Parathyroid adenoma (tissue), 2 donors: ENCODE results near the gene NUTM2G.
"Not testable (repeated sequence)": the region's sequence is repeated elsewhere in the genome, so short reads cannot be mapped to it uniquely, and the experiment has no call there.

ENCODE experiments used
- H2AFZ ChIP-seq: fragments of 300-600 bp; sonication (generic); one replicate; pipeline ENCODE4 v1.7.0; 2017; ENCODE audit warnings: antibody characterized with exemption, mild to moderate bottlenecking
- H3K27ac ChIP-seq: fragments of 300-600 bp; sonication (generic); one replicate; pipeline ENCODE4 v1.7.0; 2017
- H3K27me3 ChIP-seq: fragments of 300-600 bp; sonication (generic); one replicate; pipeline ENCODE4 v1.7.0; 2017; ENCODE audit warnings: low read length; ENCODE audit not compliant: control insufficient read depth, insufficient read depth
- H3K36me3 ChIP-seq: fragments of 300-600 bp; sonication (generic); one replicate; pipeline ENCODE4 v1.7.0; 2017; ENCODE audit warnings: low read length; ENCODE audit not compliant: control insufficient read depth, insufficient read depth
- H3K4me1 ChIP-seq: fragments of 300-600 bp; sonication (generic); one replicate; pipeline ENCODE4 v1.7.0; 2017; ENCODE audit warnings: control low read depth
- H3K4me2 ChIP-seq: fragments of 300-600 bp; sonication (generic); one replicate; pipeline ENCODE4 v1.7.0; 2017; ENCODE audit warnings: low read length
- H3K4me3 ChIP-seq: fragments of 300-600 bp; sonication (generic); one replicate; pipeline ENCODE4 v1.7.0; 2017; ENCODE audit warnings: low read depth, low read length
- H3K79me2 ChIP-seq: fragments of 300-600 bp; sonication (generic); one replicate; pipeline ENCODE4 v1.7.0; 2017; ENCODE audit warnings: control low read depth
- H3K9ac ChIP-seq: fragments of 300-600 bp; sonication (generic); one replicate; pipeline ENCODE4 v1.7.0; 2017; ENCODE audit warnings: mild to moderate bottlenecking
- H3K9me3 ChIP-seq: fragments of 300-600 bp; sonication (generic); one replicate; pipeline ENCODE4 v1.7.0; 2017; ENCODE audit warnings: low read length; ENCODE audit not compliant: control insufficient read depth
- TF ChIP-seq, protein P1 (sequence below): fragments of 300-600 bp; sonication (generic); IDR thresholded peaks from one replicate; pipeline ENCODE4 v1.7.0; 2017; ENCODE audit warnings: antibody characterized with exemption, mild to moderate bottlenecking
- donor health status: primary hyperparathyroidism.

Gene NUTM2G

DNA sequence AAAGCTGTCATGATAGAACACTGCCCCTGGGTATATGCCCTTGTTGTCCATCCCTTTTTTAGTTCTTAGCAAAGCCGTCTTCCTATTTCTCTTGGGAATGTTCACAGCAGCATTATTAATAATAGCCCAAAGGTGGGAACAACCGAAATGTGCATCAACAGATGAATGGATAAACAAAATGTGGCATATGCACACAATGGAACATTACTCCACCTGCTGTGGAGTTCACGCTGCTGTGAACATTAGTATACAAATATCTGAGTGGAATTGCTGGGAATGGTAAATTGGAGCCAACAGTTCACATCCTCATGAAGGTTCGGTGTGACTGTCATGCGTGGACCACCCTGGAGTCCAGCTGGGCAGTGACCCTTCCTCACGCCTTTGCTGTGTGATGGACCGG lies 36.5 kb upstream of the NUTM2G start:
- Histone ChIP-seq H3K4me2 (no peak overlapping the region), H3K27ac (no peak overlapping the region)

DNA sequence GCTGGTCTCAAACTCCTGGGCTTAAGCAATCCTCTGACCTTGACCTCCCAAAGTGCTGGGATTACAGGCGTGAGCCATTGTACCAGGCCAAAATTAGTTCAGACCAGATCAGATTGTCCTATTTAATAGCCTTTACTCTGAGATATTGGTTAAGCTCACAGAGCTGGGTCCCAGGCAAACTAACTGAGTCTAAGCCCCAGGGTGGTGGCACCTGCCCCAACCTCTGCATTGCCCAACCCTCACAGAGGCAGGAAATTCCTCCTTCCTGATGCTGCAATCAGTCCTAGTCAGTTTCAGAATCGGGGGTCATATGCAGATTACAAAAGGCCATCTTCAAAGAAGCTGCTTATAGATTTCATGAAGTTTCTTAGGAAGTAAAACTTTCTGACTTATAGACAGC lies 28.6 kb upstream of the NUTM2G start:
- H3K4me3 ChIP-seq, H3K27ac ChIP-seq, H3K9ac ChIP-seq, H3K27me3 ChIP-seq, H3K79me2 ChIP-seq, H3K36me3 ChIP-seq, H2AFZ ChIP-seq, H3K4me1 ChIP-seq, H3K9me3 ChIP-seq, H3K4me2 ChIP-seq: not testable (repeated sequence)

More for the DNA sequence above, 36.5 kb upstream of the NUTM2G start:
- H3K4me3 ChIP-seq: no peak overlapping the region
- no peak overlapping the region for H2AFZ ChIP-seq
- no peaks in the 10 kb centered on the region for H3K79me2 ChIP-seq
- no peaks in the 10 kb centered on the region for H3K27me3 ChIP-seq
- H3K36me3 ChIP-seq: no peaks in the 10 kb centered on the region
- TF ChIP-seq, protein P1, sequence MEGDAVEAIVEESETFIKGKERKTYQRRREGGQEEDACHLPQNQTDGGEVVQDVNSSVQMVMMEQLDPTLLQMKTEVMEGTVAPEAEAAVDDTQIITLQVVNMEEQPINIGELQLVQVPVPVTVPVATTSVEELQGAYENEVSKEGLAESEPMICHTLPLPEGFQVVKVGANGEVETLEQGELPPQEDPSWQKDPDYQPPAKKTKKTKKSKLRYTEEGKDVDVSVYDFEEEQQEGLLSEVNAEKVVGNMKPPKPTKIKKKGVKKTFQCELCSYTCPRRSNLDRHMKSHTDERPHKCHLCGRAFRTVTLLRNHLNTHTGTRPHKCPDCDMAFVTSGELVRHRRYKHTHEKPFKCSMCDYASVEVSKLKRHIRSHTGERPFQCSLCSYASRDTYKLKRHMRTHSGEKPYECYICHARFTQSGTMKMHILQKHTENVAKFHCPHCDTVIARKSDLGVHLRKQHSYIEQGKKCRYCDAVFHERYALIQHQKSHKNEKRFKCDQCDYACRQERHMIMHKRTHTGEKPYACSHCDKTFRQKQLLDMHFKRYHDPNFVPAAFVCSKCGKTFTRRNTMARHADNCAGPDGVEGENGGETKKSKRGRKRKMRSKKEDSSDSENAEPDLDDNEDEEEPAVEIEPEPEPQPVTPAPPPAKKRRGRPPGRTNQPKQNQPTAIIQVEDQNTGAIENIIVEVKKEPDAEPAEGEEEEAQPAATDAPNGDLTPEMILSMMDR: no peak
- no peak overlapping the region for H3K9ac ChIP-seq
- H3K4me1 ChIP-seq: no peaks in the 10 kb centered on the region
- no peaks in the 10 kb centered on the region for H3K9me3 ChIP-seq

DNA sequence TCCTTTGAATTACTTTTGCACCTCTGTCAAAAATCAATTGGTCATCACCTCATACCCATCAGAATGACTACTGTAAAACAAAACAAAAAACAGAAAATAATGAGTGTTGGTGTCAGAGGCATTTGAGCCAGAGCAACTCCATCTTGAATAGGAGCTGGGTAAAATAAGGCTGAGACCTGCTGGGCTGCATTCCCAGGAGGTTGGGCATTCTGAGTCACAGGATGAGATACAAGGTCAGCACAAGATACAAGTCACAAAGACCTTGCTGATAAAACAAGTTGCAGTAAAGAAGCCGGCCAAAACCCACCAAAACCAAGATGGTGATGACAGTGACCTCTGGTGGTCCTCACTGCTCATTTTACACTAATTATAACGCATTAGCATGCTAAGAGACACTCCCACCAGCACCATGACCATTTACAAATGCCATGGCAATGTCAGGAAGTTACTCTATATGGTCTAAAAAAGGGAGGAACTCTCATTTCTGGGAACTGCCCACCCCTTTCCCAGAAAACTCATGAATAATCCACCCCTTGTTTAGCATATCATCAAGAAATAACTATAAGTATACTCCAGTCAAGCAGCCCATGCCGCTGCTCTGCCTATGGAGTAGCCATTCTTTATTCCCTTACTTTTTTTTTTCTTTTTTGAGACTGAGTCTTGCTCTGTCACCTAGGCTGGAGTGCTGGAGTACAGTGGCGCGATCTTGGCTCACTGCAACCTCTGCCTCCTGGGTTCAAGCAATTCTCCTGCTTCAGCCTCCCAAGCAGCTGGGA lies 23.5 kb upstream of the NUTM2G start:
- H3K27ac ChIP-seq, H3K9me3 ChIP-seq, H3K4me2 ChIP-seq, H3K4me3 ChIP-seq, H3K36me3 ChIP-seq, H3K79me2 ChIP-seq, H3K4me1 ChIP-seq, H3K9ac ChIP-seq, H2AFZ ChIP-seq, H3K27me3 ChIP-seq: not testable (repeated sequence)

DNA sequence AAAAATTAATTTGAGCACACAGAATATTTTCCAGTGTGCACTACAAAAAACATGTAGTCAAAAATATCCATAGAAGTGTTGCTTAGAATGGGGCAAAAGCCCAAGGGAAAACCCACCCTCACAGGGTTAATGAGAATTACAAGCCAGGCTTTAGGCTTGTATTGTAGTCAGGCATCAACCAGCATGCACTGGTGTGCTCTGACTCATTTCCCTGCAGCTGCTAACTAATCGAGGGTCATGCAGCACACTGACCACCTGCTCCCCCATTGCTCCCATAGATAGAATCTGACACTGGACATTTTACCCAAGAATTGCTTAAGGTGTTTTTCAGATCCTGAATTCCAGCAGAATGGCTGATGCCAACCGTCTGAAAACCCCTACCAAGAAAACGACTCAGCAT lies 20.2 kb upstream of the NUTM2G start:
- not testable (repeated sequence) for H3K27ac ChIP-seq, H3K27me3 ChIP-seq

DNA sequence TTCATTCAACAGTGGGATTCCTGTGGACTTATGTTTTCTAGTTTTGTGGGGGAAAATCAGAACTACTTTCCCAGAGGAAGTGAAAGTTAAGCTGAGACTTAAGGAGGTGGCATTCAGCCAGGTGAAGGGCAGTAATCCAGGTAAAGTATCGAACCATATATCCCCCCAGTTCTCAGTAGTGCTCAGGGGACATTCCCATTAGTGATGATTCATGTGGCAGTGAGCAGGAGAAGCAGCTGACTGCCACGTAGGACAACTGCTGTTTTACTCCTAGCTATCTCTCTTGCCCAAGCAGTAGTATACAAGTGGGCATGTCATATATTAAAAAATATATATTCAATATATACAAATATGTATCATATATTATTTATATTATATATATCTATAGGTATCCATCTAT lies 13.1 kb upstream of the NUTM2G start:
- H3K27ac ChIP-seq, H3K9ac ChIP-seq, H3K27me3 ChIP-seq, H3K79me2 ChIP-seq, H3K4me3 ChIP-seq, H2AFZ ChIP-seq, H3K4me1 ChIP-seq, H3K9me3 ChIP-seq, H3K4me2 ChIP-seq, H3K36me3 ChIP-seq: not testable (repeated sequence)

More for the DNA sequence above, 20.2 kb upstream of the NUTM2G start:
- not testable (repeated sequence) for H3K4me1 ChIP-seq, H3K79me2 ChIP-seq, H3K4me3 ChIP-seq, H3K4me2 ChIP-seq, H3K36me3 ChIP-seq, H3K9me3 ChIP-seq, H2AFZ ChIP-seq, H3K9ac ChIP-seq

DNA sequence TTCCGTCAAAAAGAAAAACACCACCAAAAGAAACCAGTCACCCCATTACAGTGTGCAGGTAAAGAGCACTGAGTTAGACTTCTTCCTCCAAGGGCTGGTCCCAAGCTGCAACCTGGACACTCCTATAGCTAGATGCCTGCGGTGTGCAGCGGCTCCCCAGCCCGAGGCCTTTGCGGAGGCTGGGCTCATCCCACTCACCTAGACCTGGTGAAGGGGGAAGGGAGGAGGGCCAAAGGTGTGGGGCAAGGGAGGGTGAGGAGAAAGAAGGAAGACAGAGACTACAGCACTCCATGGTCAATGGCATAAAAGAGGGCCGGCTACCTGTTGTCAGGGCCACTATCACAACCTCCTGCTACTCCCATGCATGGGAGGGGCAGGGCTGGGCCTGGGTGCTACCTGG lies 12.1 kb upstream of the NUTM2G start:
- H3K9me3 ChIP-seq, H3K27me3 ChIP-seq, H3K9ac ChIP-seq, H3K4me2 ChIP-seq, H3K27ac ChIP-seq, H3K4me1 ChIP-seq, H2AFZ ChIP-seq, H3K4me3 ChIP-seq, H3K36me3 ChIP-seq, H3K79me2 ChIP-seq: not testable (repeated sequence)

DNA sequence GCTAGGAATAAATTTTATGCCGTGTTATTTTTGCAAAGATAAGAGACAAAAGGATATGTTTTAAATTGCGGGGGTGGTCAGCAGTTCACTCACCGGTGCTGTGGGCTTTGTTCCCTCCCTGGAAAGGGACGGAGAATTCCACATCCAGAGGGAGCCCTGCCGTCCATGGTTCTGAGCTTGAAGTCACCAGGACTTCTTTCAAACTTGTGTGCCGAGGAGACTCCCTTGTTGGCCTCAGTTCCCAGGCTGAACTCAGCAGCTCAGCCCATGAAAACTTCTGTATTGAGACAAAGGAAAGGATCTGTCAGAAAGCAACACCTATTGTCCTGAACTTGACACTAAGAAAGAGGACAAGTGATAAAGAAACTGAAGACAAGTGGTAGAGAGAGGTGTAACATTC lies 10.1 kb upstream of the NUTM2G start:
- not testable (repeated sequence) for H3K9ac ChIP-seq, H3K4me2 ChIP-seq, H3K79me2 ChIP-seq, H3K4me1 ChIP-seq, H3K27ac ChIP-seq, H2AFZ ChIP-seq, H3K27me3 ChIP-seq, H3K4me3 ChIP-seq, H3K36me3 ChIP-seq, H3K9me3 ChIP-seq

DNA sequence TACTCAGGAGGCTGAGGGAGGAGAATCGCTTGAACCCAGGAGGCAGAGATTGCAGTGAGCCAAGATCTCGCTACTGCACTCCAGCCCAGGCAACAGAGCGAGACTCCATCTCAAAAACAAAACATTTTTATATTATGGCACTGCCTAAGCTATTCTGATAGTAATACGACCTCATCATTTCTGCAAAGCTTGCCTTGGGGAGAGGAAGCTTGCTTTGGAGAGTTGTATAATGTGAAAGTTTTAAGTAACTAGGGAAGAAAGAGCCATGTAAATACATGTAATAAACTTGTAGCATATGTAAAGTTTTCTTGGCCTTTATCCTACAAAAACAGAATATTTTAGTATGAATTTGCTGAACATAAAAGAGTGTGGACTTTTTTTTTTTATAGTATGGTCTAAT lies 7.8 kb upstream of the NUTM2G start:
- H3K27me3 ChIP-seq, H3K4me1 ChIP-seq, H3K79me2 ChIP-seq, H3K9ac ChIP-seq, H3K27ac ChIP-seq, H2AFZ ChIP-seq, H3K4me3 ChIP-seq, H3K4me2 ChIP-seq, H3K9me3 ChIP-seq, H3K36me3 ChIP-seq: not testable (repeated sequence)

DNA sequence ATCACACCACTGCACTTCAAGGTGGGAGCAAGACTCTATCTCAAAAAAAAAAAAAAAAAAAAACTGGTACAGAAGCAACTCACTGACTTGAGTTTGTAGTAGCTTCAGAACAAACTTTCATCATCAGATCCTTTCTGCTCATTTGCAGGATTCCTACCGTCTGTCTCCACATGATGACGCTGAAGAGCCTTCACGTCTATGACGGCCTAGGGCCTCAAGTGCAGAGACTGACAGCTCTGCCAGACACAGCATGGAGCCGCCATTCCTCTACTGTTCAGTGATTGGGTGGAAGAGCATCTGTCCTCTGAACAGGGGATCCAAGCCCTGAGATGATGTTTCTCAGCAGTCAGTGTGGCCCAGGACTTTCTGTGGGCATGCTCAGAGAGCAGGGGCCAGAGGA lies 3.1 kb upstream of the NUTM2G start:
- H3K27me3 ChIP-seq, H2AFZ ChIP-seq, H3K79me2 ChIP-seq, H3K36me3 ChIP-seq, H3K9me3 ChIP-seq, H3K4me3 ChIP-seq, H3K9ac ChIP-seq, H3K4me2 ChIP-seq, H3K4me1 ChIP-seq, H3K27ac ChIP-seq: not testable (repeated sequence)

DNA sequence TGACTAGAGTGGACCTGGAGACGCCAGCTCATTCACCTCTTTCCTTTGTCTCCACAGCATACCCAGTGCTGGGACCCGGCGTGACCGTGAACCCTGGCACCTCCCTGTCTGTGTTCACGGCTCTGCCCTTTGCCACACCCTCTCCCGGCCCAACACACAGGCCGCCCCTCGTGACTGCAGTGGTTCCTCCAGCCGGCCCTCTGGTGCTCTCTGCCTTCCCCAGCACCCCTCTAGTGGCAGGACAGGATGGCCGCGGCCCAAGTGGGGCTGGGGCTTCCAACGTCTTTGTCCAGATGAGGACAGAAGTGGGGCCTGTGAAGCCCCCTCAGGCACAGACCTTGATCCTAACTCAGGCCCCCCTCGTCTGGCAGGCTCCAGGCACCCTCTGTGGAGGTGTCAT lies 3.0 kb downstream of the NUTM2G start:
- H2AFZ ChIP-seq, H3K36me3 ChIP-seq, H3K9ac ChIP-seq, H3K79me2 ChIP-seq, H3K4me2 ChIP-seq, H3K27me3 ChIP-seq, H3K4me3 ChIP-seq, H3K27ac ChIP-seq, H3K9me3 ChIP-seq, H3K4me1 ChIP-seq: not testable (repeated sequence)
